ENCODE data around the gene RORC. TPM values are rescaled to one million over a fixed set of nuclear protein-coding genes. Genes with fewer than 3 reads are reported as not detected.

The RORC gene
- total RNA-seq, 2 experiments from 2014 or later, result 1.4 to 1.6 TPM

- H3K36me3 Mint-ChIP-seq (ENCODE audit: low read depth), result no peaks in the 10 kb centered on the region
- H3K27me3 Mint-ChIP-seq (ENCODE audit: low read depth), result no peaks in the 10 kb centered on the region
- CTCF ChIA-PET, result interaction anchor here (1.0 to 1.6 kb wide), 3 partner anchors 10 to 71 kb away, joined by 3 to 5 read pairs (median 4); partner anchors contain the start of gene MRPL9
- no peak for DNase-seq
- no peak overlapping the region for H3K27ac Mint-ChIP-seq
- no peaks in the 10 kb centered on the region for H3K9me3 Mint-ChIP-seq
- intact Hi-C loops (cut with micrococcal nuclease), result loop anchor here (10.0 kb wide), 1 partner anchor 639 kb away; the partner anchor contains the start of genes PIP5K1A and VPS72
- H3K4me1 Mint-ChIP-seq (ENCODE audit: low read depth), result peaks cover 46% of the 10 kb centered on the region
- no peak overlapping the region for H3K4me3 Mint-ChIP-seq
Measured at GRCh38 chr1:151834239-151834638, 2.6 kb upstream of the RORC start.

DNA sequence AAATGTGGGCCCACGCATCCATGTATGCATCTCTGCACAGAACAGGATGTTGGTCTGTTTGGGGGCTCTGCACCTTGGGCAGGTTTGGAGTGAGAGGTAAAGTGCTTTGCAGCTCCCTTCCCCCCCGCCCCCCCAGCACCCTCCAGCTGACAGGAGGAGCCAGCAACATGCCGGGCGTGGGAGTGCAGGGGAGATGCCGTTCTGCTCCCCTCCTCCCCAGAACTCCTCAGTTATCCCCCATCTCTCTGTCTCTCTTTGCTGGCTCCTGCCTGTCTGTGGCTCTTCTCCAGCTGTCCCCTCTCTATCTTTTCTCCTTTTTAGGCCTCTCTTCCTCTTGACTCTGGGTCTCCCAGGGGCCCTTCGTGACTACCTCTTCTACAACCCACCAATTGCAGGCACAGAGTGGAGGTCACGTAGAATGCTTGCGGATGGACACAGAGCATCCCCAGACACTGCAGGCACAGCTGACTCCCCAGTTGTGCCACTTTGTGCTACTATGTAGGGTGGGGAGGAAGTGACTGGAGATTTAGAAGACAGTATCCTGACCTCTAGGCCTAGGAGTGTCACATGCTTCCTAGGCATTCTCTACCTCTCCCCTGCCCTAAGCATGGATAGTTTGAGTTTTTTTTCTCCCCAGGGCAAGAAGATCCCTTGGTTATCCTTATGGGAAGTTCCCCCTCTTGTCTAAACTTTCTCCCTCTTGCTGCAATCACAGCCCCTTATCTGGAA is 1.7 kb upstream of the RORC start:
- Mint-ChIP-seq H3K4me1 (ENCODE audit: low read depth) (peaks cover 53% of the 10 kb centered on the region), H3K36me3 (ENCODE audit: low read depth) (no peaks in the 10 kb centered on the region), H3K9me3 (no peaks in the 10 kb centered on the region), H3K4me3 (no peak overlapping the region), H3K27me3 (ENCODE audit: low read depth) (no peaks in the 10 kb centered on the region), H3K27ac (no peak overlapping the region)
- intact Hi-C loops (cut with micrococcal nuclease), result loop anchor here (10.0 kb wide), 1 partner anchor 639 kb away; the partner anchor contains the start of genes PIP5K1A and VPS72
- no peak for DNase-seq
- CTCF ChIA-PET, result interaction anchor here (1.0 to 1.5 kb wide), 2 partner anchors 13 to 202 kb away, joined by 3 read pairs; no protein-coding TSS in a partner anchor

DNA sequence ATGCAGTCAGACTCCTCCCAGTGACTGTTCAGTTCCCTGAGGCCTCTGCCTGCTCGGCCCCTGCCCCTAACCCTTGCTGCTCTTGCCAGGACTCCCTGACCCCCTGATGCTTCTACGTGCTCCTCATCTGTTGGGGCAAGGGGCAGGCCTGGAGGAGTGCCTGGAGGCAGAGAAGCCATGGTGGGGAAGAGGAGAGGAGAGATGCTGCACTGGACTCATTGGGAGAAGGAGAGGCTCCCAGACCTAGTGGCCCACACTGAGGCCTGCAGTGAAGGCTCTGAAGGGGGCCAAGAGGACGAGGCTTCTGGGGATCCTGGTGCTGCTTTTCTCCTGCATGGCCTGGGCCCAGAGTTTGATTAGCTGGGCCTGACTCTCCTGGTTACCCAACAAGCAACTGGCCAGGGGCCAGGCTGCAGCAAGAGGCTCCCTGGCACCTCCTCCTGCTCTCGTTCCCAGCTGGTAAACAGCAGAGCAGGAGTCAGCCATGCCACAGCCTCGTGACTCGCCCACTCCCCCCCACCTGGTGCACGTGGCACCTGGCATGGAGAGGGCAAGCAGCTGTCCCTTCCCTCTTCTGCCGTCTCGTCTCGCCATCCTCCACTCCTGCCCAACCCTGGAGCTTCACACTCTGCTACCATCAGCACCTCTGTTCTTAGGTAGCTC is 847 bp upstream of the RORC start:
- no peak overlapping the region for H3K4me3 Mint-ChIP-seq
- H3K27me3 Mint-ChIP-seq (ENCODE audit: low read depth), result no peaks in the 10 kb centered on the region
- DNase-seq, result no peak
- CTCF ChIA-PET, result interaction anchor here (0.7 to 1.5 kb wide), 3 partner anchors 12 to 397 kb away, joined by 3 read pairs; no protein-coding TSS in a partner anchor
- intact Hi-C loops (cut with micrococcal nuclease), result loop anchor here (10.0 kb wide), 1 partner anchor 638 kb away; the partner anchor contains the start of genes PIP5K1A and VPS72
- peak overlapping the region; percentile 14 for H3K27ac Mint-ChIP-seq
- no peaks in the 10 kb centered on the region for H3K36me3 Mint-ChIP-seq (ENCODE audit: low read depth)
- H3K4me1 Mint-ChIP-seq (ENCODE audit: low read depth), result peaks cover 58% of the 10 kb centered on the region
- no peaks in the 10 kb centered on the region for H3K9me3 Mint-ChIP-seq

- CTCF ChIA-PET, result interaction anchor here (0.6 to 1.2 kb wide), 2 partner anchors 11 to 98 kb away, joined by 3 read pairs; no protein-coding TSS in a partner anchor
- Mint-ChIP-seq H3K27ac (no peak overlapping the region), H3K4me1 (ENCODE audit: low read depth) (peaks cover 49% of the 10 kb centered on the region), H3K9me3 (no peaks in the 10 kb centered on the region), H3K4me3 (no peak overlapping the region), H3K27me3 (ENCODE audit: low read depth) (no peaks in the 10 kb centered on the region), H3K36me3 (ENCODE audit: low read depth) (no peaks in the 10 kb centered on the region)
- DNase-seq, result no peak
- intact Hi-C loops (cut with micrococcal nuclease), result loop anchor here (10.0 kb wide), 1 partner anchor 636 kb away; the partner anchor contains the start of genes PIP5K1A and VPS72
Measured at GRCh38 chr1:151831256-151831591, 378 bp downstream of the RORC start.

GRCh38 chr1:151830055-151830454 is 1.5 kb downstream of the RORC start:
- H3K36me3 Mint-ChIP-seq (ENCODE audit: low read depth), result no peaks in the 10 kb centered on the region
- DNase-seq, result no peak
- H3K27ac Mint-ChIP-seq, result peak overlapping the region; percentile 81
- H3K9me3 Mint-ChIP-seq, result no peaks in the 10 kb centered on the region
- no peaks in the 10 kb centered on the region for H3K27me3 Mint-ChIP-seq (ENCODE audit: low read depth)
- H3K4me1 Mint-ChIP-seq (ENCODE audit: low read depth), result peaks cover 53% of the 10 kb centered on the region
- CTCF ChIA-PET, result interaction anchor here (0.6 to 1.3 kb wide), 5 partner anchors 9 to 49 kb away, joined by 3 to 4 read pairs (median 3); no protein-coding TSS in a partner anchor
- H3K4me3 Mint-ChIP-seq, result no peak overlapping the region
- intact Hi-C loops (cut with micrococcal nuclease), result loop anchor here (10.0 kb wide), 1 partner anchor 635 kb away; the partner anchor contains the start of genes PIP5K1A and VPS72

GRCh38 chr1:151829352-151830046 is 2.1 kb downstream of the RORC start:
- peaks cover 55% of the 10 kb centered on the region for H3K4me1 Mint-ChIP-seq (ENCODE audit: low read depth)
- H3K36me3 Mint-ChIP-seq (ENCODE audit: low read depth), result no peaks in the 10 kb centered on the region
- DNase-seq, result peak; percentile 62
- H3K4me3 Mint-ChIP-seq, result peak overlapping the region; percentile 41
- peak overlapping the region; percentile 81 for H3K27ac Mint-ChIP-seq
- no peaks in the 10 kb centered on the region for H3K9me3 Mint-ChIP-seq
- CTCF ChIA-PET, result interaction anchor here (0.5 to 1.4 kb wide), 3 partner anchors 15 to 52 kb away, joined by 3 to 4 read pairs (median 3); no protein-coding TSS in a partner anchor
- intact Hi-C loops (cut with micrococcal nuclease), result loop anchor here (1.0 to 10.0 kb wide), 3 partner anchors 9 to 635 kb away; partner anchors contain the start of genes PIP5K1A, TDRKH and VPS72
- H3K27me3 Mint-ChIP-seq (ENCODE audit: low read depth), result no peaks in the 10 kb centered on the region

GRCh38 chr1:151828921-151829320 is 2.7 kb downstream of the RORC start:
- CTCF ChIA-PET, result interaction anchor here (1.4 kb wide), 1 partner anchor 14 kb away, joined by 3 read pairs; no protein-coding TSS in a partner anchor
- H3K4me1 Mint-ChIP-seq (ENCODE audit: low read depth), result peaks cover 51% of the 10 kb centered on the region
- H3K4me3 Mint-ChIP-seq, result peak overlapping the region; percentile 41
- intact Hi-C loops (cut with micrococcal nuclease), result loop anchor here (1.0 to 2.0 kb wide), 2 partner anchors 9 to 38 kb away; partner anchors contain the start of gene TDRKH
- H3K36me3 Mint-ChIP-seq (ENCODE audit: low read depth), result no peaks in the 10 kb centered on the region
- peak; percentile 35 for DNase-seq
- peak overlapping the region; percentile 81 for H3K27ac Mint-ChIP-seq
- H3K9me3 Mint-ChIP-seq, result no peaks in the 10 kb centered on the region
- no peaks in the 10 kb centered on the region for H3K27me3 Mint-ChIP-seq (ENCODE audit: low read depth)

DNA sequence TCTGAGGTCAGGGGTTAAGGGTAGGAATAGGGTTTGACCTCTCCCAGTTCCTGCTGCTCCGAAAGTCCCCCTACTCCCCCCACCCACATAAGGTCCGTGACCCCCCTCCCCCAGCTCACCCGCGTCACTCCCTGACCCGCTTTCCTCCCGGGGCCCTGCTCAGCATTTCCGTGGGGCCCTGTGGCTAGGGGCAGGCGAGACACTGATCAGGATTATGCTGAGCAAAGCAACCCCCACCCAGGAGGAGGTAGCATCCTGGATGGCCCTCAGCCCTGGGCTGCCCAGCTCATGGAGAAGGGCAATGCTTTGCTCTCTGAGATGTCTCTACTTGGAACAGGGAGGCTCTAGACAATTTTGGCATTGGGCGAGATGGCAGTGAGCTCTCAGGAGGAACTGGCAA is 3.7 kb downstream of the RORC start:
- CTCF ChIA-PET, result interaction anchor here (1.2 to 1.7 kb wide), 2 partner anchors 8 to 18 kb away, joined by 3 to 8 read pairs; no protein-coding TSS in a partner anchor
- no peaks in the 10 kb centered on the region for H3K36me3 Mint-ChIP-seq (ENCODE audit: low read depth)
- intact Hi-C loops (cut with micrococcal nuclease), result loop anchor here (2.0 kb wide), 1 partner anchor 37 kb away; the partner anchor contains the start of gene TDRKH
- DNase-seq, result no peak
- H3K4me3 Mint-ChIP-seq, result no peak overlapping the region
- H3K27me3 Mint-ChIP-seq (ENCODE audit: low read depth), result no peaks in the 10 kb centered on the region
- H3K9me3 Mint-ChIP-seq, result no peaks in the 10 kb centered on the region
- H3K4me1 Mint-ChIP-seq (ENCODE audit: low read depth), result peaks cover 44% of the 10 kb centered on the region
- H3K27ac Mint-ChIP-seq, result peak overlapping the region; percentile 31

DNA sequence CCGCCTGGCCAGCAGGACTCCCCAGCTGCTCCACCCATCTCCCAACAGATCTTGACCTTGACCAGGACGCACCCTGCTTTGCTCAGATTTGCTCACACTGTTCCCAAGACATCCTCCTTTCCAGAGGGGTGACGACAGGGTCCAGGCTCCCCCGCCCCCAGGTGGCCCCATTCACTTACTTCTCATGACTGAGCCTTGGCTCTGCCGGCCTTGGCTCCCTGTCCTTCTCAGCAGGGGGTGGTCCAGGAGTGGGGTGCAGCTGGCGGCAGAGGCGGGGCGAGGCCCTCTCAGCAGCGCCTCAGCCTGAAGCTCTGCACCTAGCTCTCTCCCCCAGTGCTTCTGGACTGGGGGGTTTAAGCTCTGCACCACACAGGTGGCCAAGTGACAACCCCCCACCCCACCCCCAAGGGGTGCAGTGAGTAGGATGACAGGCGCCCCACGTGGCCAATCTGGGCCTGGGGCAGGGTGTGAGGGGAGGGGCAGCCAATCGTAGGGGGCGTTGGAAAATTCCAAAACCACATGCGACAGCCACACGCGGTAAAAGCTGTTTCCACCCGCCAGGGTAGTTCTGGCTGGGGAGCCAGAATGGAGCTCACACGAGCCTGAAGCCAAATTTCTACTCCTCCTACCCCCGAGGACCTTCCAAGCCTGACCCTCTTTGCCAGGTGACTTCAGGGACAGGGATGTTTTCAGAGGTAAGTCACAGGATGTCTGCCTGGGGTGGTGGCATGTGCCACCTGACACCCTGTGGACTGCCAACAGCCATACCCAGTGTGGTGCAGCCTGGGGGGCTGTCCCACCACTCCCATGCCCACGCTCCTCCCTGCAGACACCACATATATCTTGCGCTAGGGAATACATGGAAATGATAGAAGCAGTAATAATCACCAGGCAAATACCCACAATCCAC is 5.6 kb downstream of the RORC start:
- CTCF ChIA-PET, result interaction anchor here (1.7 kb wide), 1 partner anchor 10 kb away, joined by 8 read pairs; no protein-coding TSS in a partner anchor
- intact Hi-C loops (cut with micrococcal nuclease), result no loop called here
- peaks cover 61% of the 10 kb centered on the region for H3K4me1 Mint-ChIP-seq (ENCODE audit: low read depth)
- H3K9me3 Mint-ChIP-seq, result no peaks in the 10 kb centered on the region
- H3K27ac Mint-ChIP-seq, result no peak overlapping the region
- H3K4me3 Mint-ChIP-seq, result no peak overlapping the region
- H3K27me3 Mint-ChIP-seq (ENCODE audit: low read depth), result no peaks in the 10 kb centered on the region
- no peaks in the 10 kb centered on the region for H3K36me3 Mint-ChIP-seq (ENCODE audit: low read depth)
- DNase-seq, result no peak

DNA sequence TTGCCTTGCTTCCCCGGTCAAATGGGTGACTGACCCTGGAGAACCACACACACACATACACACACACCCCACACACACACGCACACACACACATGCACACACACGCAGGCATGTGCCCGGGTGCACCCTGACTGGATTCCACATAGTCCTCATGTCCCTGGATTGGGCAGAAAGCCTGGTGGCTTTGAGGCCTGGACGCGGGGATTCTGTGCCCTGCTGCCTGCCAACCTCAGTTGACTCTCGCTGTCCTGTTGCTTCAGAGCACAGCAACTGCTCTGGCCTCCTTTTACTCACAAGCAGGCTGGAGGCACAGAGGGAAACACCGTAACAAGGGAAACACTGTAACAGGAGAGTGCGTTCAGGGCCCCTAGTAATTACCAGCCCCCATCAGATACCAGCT is 6.4 kb downstream of the RORC start:
- H3K27me3 Mint-ChIP-seq (ENCODE audit: low read depth), result no peaks in the 10 kb centered on the region
- H3K27ac Mint-ChIP-seq, result no peak overlapping the region
- DNase-seq, result no peak
- no peaks in the 10 kb centered on the region for H3K9me3 Mint-ChIP-seq
- no peaks in the 10 kb centered on the region for H3K36me3 Mint-ChIP-seq (ENCODE audit: low read depth)
- intact Hi-C loops (cut with micrococcal nuclease), result no loop called here
- CTCF ChIA-PET, result no interaction called here
- H3K4me3 Mint-ChIP-seq, result no peak overlapping the region
- H3K4me1 Mint-ChIP-seq (ENCODE audit: low read depth), result peaks cover 62% of the 10 kb centered on the region

- Mint-ChIP-seq H3K4me1 (ENCODE audit: low read depth) (peaks cover 50% of the 10 kb centered on the region), H3K9me3 (no peaks in the 10 kb centered on the region), H3K27ac (peak overlapping the region; percentile 7), H3K27me3 (ENCODE audit: low read depth) (no peaks in the 10 kb centered on the region), H3K4me3 (no peak overlapping the region), H3K36me3 (ENCODE audit: low read depth) (no peaks in the 10 kb centered on the region)
- CTCF ChIA-PET, result interaction anchor here (0.6 to 1.4 kb wide), 2 partner anchors 11 to 23 kb away, joined by 3 read pairs; no protein-coding TSS in a partner anchor
- DNase-seq, result no peak
- intact Hi-C loops (cut with micrococcal nuclease), result no loop called here
Measured at GRCh38 chr1:151823175-151823574, 8.4 kb downstream of the RORC start.
